Activated CD4-positive, alpha-beta T cell treated with anti-CD3 and anti-CD28 coated beads, Interleukin-2, amount 50 U/mL, for 1 hour (primary cell): Measurements from ENCODE around the gene DLD.
"Not testable (repeated sequence)": the region's sequence is repeated elsewhere in the genome, so short reads cannot be mapped to it uniquely, and the experiment has no call there.

Experiments
- DNase-seq: peaks from one replicate; pipeline ENCODE4 v3.0.0-alpha.2; 2020

The DLD gene

DNA sequence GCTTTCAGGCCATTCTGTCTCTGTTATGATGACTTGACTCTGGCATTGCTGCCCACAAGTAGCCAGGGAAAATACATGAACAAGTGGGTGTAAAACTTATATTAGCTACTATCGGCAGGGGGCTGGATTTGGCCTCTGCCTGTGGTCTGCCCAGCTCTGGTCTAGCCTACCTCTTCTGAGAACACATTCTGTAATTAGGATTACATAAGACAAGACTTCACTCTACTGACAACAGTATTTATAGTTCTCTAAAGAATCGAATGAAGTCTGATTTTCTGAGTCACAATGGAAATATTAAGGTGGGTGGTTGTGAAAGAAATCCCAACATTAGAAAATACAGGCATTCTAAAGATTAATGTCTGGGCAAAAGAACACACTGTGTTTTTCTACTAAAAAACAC is 55.5 kb downstream of the DLD start:
- no peak for DNase-seq

- no peak for DNase-seq
Observed at GRCh38 chr7:107946881-107947280, 55.9 kb downstream of the DLD start.

DNA sequence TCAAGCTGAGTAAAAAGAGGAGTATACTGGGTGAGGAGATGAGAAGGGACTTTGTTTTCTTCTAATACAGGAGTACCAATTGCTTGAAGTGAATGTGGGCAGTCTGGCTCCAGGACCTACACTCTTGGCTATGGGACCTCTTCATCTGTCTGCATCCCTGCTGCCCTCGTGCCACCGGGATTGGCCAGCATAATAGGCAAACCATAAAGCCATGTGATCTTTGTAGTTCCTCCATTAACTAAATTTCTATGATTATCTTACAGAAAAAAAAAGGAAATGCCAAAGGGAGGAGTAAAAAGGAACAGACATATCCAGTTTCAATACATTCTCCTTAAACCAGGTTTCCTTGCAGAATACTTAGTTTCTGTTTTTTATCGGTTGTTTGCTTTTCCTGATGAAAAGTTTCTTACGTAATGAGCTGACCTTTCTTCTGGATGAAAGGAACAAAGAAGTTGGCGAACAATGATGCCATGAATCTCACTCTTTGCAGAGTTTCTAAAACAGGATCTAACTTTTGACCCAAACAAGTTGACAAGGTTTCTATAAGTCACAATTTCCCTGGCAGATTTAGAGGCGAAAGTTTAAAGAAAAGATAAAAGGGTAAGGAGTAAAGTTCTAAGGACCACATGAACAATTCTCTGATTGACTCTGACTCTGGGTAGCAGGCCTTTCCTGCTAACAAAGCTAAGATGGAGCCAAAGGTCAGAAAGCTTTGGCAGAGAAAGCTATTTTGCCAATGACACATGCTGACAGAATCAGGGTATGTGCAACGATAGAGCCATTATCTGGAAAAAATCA is 57.9 kb downstream of the DLD start:
- no peak for DNase-seq

DNA sequence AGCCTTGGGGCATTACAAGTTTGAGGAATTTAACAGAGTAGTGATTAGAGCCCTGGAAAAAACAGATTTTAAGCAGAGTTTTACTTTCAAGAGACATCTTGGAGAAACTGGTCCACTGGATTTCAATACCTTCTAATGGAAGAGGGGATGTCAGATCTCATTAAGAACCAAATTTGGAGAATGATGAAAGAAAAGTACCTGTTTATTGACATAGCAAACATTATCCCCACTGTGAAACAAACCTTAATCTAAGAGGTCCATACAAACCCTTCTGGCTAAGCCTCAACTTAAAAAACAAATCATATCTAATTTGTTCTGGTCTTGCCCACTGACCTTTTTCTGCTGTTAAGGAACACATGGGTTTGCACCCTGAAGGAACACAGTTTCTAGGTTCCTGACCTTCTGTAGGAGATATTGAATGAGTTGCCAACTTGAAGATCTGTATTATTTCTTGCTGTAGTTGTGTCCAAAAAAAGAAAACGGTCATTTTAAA is 58.5 kb downstream of the DLD start:
- no peak for DNase-seq

- no peak for DNase-seq
Observed at GRCh38 chr7:107951172-107951787, 60.3 kb downstream of the DLD start.

DNA sequence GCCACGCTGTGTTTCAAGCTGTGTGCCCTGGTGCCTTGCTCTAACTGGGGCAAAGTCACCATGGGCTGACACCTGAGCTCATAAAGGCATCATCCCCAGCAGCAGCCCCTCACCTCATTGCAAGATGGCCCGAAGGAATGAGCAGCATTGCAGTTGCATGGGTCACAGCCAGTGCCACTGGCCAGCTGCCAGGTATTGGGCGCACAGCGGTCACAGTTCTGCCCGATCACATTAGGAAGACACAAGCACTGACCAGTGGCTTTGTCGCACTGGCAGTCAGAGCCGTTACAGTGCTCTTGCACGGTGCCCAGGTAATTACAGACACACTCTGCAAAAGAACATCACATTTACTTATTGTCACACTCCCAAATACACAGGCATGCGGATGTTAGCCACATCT is 60.9 kb downstream of the DLD start:
- no peak for DNase-seq

- DNase-seq: no peak
Observed at GRCh38 chr7:107953265-107953923, 62.4 kb downstream of the DLD start.

- DNase-seq: no peak
Observed at GRCh38 chr7:107953924-107954303, 62.9 kb downstream of the DLD start.

DNA sequence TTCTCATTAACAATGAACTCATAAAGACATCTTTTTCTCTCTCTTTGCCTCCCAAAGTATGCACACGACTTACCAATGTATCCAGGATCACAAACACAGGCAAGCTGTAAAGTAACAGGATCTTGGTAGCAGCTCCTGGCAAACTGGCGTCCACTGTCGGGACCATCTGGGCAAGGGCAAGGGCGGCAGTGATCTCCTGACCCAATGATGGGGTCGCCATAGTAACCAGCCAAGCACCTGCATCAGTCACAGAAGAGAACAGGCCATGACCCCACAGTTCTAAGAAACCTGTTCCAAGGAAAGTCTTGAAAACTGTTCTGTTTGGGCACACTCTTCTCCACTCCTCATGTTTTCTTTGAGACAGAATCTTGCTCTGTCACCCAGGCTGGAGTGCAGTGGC is 64.4 kb downstream of the DLD start:
- no peak for DNase-seq

DNA sequence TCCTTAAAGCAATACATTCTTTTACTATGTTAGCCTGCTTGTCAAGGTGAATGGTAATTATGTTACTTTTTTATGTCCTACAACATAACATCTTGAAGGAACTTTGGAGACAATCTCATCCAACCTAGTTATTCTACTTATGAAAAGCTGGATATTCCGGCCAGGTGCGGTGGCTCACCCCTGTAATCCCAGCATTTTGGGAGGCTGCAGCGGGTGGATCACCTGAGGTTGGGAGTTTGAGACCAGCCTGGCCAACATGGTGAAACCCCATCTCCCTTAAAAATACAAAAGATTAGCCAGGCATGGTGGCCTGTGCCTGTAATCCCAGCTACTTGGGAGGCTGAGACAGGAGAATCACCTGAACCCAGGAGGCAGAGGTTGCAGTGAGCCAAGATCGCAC is 66.0 kb downstream of the DLD start:
- DNase-seq: not testable (repeated sequence)

DNA sequence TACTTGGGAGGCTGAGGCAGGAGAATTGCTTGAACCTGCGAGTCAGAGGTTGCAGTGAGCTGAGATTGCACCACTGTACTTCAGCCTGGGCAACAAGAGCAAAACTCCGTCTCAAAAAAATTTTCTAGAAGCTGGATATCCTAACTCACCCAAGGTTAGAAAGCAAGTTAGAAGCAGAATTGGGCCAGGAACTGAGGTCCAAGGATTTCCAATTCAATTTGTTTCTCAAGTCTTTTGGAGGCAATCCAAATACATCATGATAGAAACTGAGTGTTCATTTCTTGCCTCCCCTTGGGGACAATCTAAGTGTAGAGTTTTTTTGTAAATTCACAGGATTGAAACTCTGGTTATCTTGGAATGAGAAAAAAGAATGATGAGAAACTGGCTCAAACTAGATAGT is 66.5 kb downstream of the DLD start:
- no peak for DNase-seq

DNA sequence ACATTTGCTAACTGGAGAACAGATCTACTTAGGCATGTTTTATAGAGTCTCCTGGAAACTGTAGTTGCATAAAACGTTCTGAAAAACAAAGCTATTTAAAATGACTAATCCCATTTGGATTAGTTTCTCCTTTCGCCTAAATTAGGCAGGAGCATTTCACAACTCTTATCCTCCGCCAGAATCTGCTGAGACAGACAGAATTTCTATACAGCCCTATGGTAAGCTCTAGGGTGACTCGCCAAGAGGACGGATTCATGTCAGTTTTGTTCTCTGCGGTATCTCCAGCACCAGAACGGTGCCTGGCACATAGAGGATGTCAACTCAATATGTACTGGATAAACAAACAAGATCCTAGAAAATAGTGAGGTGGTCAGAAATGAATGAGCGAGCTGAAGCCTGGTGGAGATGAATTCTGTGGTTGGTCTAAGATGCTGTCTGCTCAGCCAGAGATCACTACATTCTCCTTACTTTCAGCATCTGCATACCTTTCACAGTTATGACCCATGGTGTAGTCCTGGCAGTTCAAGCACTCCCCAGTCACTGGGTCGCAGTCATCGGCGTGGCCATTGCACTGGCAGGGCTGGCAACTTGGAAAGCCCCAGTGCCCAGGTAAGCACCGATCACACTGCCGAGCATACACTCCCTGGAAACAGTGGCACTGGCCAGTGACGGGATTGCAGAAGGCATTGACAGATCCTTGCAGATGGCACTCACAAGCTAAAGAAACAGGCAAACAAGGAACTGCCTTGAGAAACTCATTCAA is 68.0 kb downstream of the DLD start:
- no peak for DNase-seq

GRCh38 chr7:107959527-107959898 is 68.5 kb downstream of the DLD start:
- no peak for DNase-seq

- DNase-seq: no peak
Observed at GRCh38 chr7:107960272-107960671, 69.3 kb downstream of the DLD start.

GRCh38 chr7:107961405-107961804 is 70.4 kb downstream of the DLD start:
- no peak for DNase-seq

GRCh38 chr7:107962817-107963216 is 71.8 kb downstream of the DLD start:
- DNase-seq: no peak

- DNase-seq: no peak
Observed at GRCh38 chr7:107964510-107964909, 73.5 kb downstream of the DLD start.

DNA sequence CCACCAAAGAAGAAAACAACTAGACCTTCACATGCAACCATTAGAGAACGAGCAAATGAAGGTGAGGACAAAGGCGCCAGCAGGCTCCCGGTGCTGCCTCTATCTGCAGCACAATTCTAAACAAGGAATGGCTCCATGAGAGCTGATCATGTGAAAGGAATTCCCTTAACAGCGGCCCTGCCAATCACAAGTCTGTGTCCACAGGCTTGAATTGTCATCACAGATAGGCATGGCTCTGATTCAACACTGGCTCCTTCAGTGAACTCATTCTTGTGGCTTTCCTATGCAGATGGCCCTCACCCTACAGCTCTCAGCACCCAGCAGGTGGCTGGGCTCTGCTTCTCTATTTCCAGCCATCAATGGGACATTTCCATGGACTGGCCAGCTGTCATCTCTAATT is 75.7 kb downstream of the DLD start:
- no peak for DNase-seq

GRCh38 chr7:107967420-107967819 is 76.4 kb downstream of the DLD start:
- DNase-seq: no peak

GRCh38 chr7:107968449-107968848 is 77.5 kb downstream of the DLD start:
- DNase-seq: no peak

DNA sequence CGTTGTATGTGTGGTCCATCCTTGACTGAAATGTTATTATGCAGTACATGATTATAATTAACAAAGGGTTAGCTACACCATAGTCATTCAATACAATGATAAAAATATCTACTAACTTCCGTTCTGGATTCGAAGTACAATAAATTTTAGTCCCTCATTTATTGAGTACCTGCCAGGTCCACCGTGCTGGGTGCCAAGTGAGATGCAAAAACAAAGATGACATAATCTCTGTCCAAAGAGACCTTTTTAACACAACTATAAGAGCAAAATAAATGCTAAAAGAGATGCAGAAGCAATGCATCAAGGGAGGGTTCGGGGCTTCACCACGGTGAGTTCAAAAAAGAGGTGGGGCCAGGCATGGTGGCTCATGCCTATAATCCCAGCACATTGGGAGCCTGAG is 78.9 kb downstream of the DLD start:
- DNase-seq: no peak
